ENCODE data around the gene ATRNL1. TPM values are rescaled to one million over a fixed set of nuclear protein-coding genes. Genes with fewer than 3 reads are reported as not detected.

Gene ATRNL1
- total and polyA plus RNA-seq, 2 of the 8 experiments (the other 6 are each of a cell fraction or from before 2014, with no cell fraction given), result 5.1 to 17.6 TPM

DNA sequence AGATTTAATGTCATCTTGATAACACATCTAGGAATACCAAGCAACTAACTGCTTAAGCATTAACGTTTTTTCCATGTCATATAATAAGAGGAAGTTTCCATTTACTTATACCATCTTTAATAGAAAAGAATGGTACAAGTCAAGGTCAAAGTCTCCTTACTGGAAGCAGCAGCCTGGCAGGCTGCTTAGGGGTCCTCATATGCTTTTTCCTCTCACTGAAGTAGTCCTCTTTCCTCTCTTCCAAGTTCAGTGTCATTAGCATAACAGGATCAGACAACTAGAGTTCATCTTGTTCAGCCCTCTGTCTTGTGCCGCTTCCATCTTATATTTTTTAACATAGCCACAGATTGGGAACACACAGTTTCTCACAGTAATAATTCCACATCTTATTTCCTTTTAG, 774.1 kb downstream of the ATRNL1 start (continued):
- TF ChIP-seq, protein P1, sequence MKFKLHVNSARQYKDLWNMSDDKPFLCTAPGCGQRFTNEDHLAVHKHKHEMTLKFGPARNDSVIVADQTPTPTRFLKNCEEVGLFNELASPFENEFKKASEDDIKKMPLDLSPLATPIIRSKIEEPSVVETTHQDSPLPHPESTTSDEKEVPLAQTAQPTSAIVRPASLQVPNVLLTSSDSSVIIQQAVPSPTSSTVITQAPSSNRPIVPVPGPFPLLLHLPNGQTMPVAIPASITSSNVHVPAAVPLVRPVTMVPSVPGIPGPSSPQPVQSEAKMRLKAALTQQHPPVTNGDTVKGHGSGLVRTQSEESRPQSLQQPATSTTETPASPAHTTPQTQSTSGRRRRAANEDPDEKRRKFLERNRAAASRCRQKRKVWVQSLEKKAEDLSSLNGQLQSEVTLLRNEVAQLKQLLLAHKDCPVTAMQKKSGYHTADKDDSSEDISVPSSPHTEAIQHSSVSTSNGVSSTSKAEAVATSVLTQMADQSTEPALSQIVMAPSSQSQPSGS (IDR thresholded peaks at IDR 0.05; ENCODE audit: low read length), result no peak
- no peak for TF ChIP-seq SP1 (IDR thresholded peaks at IDR 0.05; ENCODE audit: low read depth, low read length)
- no peak for TF ChIP-seq RNF2 (IDR thresholded peaks at IDR 0.05; ENCODE audit: borderline replicate concordance, low read depth, low read length, missing control alignments, poor library complexity, severe bottlenecking)
- TF ChIP-seq TEAD4 (IDR thresholded peaks at IDR 0.05; ENCODE audit: low read depth, low read length), result no peak
- no peak for TF ChIP-seq JUN (IDR thresholded peaks at IDR 0.05; ENCODE audit: low read depth, low read length)
- no peak for TF ChIP-seq POU5F1 (IDR thresholded peaks at IDR 0.05; ENCODE audit: low read depth, low read length)

Measured in H1 (cell line).